IMR-90 (cell line): ENCODE results near the gene OR8S1.

Experiments used
- BHLHE40 ChIP-seq: fragments of 150-350 bp; IDR thresholded peaks from 2 replicates; pipeline ENCODE4 v1.6.1; 2016; ENCODE audit warnings: mild to moderate bottlenecking, low read depth, low read length
- CEBPB ChIP-seq: IDR thresholded peaks from 2 replicates; pipeline ENCODE4 v1.6.1; 2012; ENCODE audit warnings: low read depth, low read length, improper control_type of control experiment
- CHD1 ChIP-seq: IDR thresholded peaks from 2 replicates; pipeline ENCODE4 v1.6.1; 2012; ENCODE audit warnings: low read depth, low read length, improper control_type of control experiment
- ELK1 ChIP-seq: fragments of 150-350 bp; IDR thresholded peaks from 2 replicates; pipeline ENCODE4 v1.6.1; 2016; ENCODE audit warnings: low read depth, mild to moderate bottlenecking, low read length, moderate library complexity, borderline replicate concordance
- FOS ChIP-seq: fragments of 150-350 bp; IDR thresholded peaks from 2 replicates; pipeline ENCODE4 v1.6.1; 2016; ENCODE audit warnings: low read depth, low read length
- MAFK ChIP-seq: IDR thresholded peaks from 2 replicates; pipeline ENCODE4 v1.6.1; 2012; ENCODE audit warnings: low read depth, low read length, improper control_type of control experiment
- MXI1 ChIP-seq: IDR thresholded peaks from 2 replicates; pipeline ENCODE4 v1.6.1; 2012; ENCODE audit warnings: low read depth, mild to moderate bottlenecking, low read length, moderate library complexity, borderline replicate concordance
- NFE2L2 ChIP-seq: fragments of 150-350 bp; IDR thresholded peaks from 2 replicates; pipeline ENCODE4 v1.6.1; 2016; ENCODE audit warnings: low read depth, mild to moderate bottlenecking, low read length
- POLR2A ChIP-seq: IDR thresholded peaks from 2 replicates; pipeline ENCODE4 v1.6.1; 2012; ENCODE audit warnings: mild to moderate bottlenecking, low read depth, low read length
- RAD21 ChIP-seq: IDR thresholded peaks from 2 replicates; pipeline ENCODE4 v1.6.1; 2012; ENCODE audit warnings: low read length, improper control_type of control experiment
- RCOR1 ChIP-seq: IDR thresholded peaks from 2 replicates; pipeline ENCODE4 v1.6.1; 2012; ENCODE audit warnings: mild to moderate bottlenecking, low read length, improper control_type of control experiment; ENCODE audit not compliant: insufficient replicate concordance
- USF2 ChIP-seq: fragments of 150-350 bp; IDR thresholded peaks from 2 replicates; pipeline ENCODE4 v1.6.1; 2017; ENCODE audit warnings: mild to moderate bottlenecking, antibody characterized with exemption, low read length, low read depth
- TF ChIP-seq, protein P1 (sequence below): conservative IDR thresholded peaks from 2 replicates; pipeline ENCODE4 v1.5.1; 2012; ENCODE audit warnings: mild to moderate bottlenecking, low read depth, low read length, improper control_type of control experiment

DNA sequence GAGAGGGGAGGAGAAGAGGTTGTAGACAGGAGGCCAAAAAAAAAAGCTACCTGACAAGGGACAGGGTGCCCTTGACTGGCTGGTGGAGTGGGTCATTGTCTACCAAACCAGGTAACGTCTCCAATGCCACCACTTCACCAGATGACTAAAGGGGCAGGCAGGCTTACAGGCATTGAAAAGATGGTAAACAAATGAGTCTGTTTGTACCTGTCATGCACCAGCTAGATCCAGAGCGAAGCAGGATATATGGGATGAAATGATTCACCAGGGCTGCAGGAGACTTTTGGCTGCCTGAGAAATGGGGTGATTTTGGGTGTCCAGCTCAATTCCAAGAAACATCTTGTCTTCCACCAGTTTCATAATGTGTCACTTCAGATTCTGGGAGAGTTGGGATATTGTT is 39.2 kb upstream of the OR8S1 start:
- TF ChIP-seq, protein P1, sequence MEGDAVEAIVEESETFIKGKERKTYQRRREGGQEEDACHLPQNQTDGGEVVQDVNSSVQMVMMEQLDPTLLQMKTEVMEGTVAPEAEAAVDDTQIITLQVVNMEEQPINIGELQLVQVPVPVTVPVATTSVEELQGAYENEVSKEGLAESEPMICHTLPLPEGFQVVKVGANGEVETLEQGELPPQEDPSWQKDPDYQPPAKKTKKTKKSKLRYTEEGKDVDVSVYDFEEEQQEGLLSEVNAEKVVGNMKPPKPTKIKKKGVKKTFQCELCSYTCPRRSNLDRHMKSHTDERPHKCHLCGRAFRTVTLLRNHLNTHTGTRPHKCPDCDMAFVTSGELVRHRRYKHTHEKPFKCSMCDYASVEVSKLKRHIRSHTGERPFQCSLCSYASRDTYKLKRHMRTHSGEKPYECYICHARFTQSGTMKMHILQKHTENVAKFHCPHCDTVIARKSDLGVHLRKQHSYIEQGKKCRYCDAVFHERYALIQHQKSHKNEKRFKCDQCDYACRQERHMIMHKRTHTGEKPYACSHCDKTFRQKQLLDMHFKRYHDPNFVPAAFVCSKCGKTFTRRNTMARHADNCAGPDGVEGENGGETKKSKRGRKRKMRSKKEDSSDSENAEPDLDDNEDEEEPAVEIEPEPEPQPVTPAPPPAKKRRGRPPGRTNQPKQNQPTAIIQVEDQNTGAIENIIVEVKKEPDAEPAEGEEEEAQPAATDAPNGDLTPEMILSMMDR, result no peak
- no peak for TF ChIP-seq CEBPB
- no peak for TF ChIP-seq RAD21
- TF ChIP-seq USF2, result no peak
- TF ChIP-seq MXI1, result no peak
- no peak for TF ChIP-seq BHLHE40
- no peak for TF ChIP-seq ELK1
- no peak for TF ChIP-seq POLR2A
- no peak for TF ChIP-seq MAFK
- no peak for TF ChIP-seq CHD1
- TF ChIP-seq RCOR1, result no peak
- no peak for TF ChIP-seq FOS
- no peak for TF ChIP-seq NFE2L2
